RWPE2 (cell line): ENCODE results near the gene BRD7.

Experiments used
- ATAC-seq: fragments of 200-7000 bp; cut with Tn5 transposase; 3 replicates; pipeline ENCODE4 v1.9.1; 2021; ENCODE audit warnings: low read depth
- DNase-seq: peaks from one replicate; pipeline ENCODE4 v3.0.0-alpha.2; 2020; ENCODE audit warnings: low spot score
- H3K27ac ChIP-seq: fragments of 450-650 bp; 2 replicates; pipeline ENCODE4 v1.5.1; 2017; ENCODE audit warnings: mild to moderate bottlenecking; ENCODE audit not compliant: poor library complexity, severe bottlenecking
- H3K27me3 ChIP-seq: fragments of 250-450 bp; sonication (Bioruptor Pico); 2 replicates; pipeline ENCODE4 v1.5.1; 2021; ENCODE audit warnings: mild to moderate bottlenecking, moderate library complexity; ENCODE audit not compliant: insufficient read depth, poor library complexity, severe bottlenecking
- H3K36me3 ChIP-seq: fragments of 250-450 bp; sonication (Bioruptor Pico); 2 replicates; pipeline ENCODE4 v1.5.1; 2020; ENCODE audit warnings: low read depth, mild to moderate bottlenecking, moderate library complexity
- H3K4me1 ChIP-seq: fragments of 250-450 bp; sonication (Bioruptor Pico); 2 replicates; pipeline ENCODE4 v1.5.1; 2021; ENCODE audit warnings: mild to moderate bottlenecking, moderate library complexity; ENCODE audit not compliant: insufficient read depth, poor library complexity, severe bottlenecking
- H3K4me3 ChIP-seq: fragments of 250-450 bp; sonication (Bioruptor Pico); 2 replicates; pipeline ENCODE4 v1.5.1; 2021; ENCODE audit warnings: mild to moderate bottlenecking, moderate library complexity; ENCODE audit not compliant: severe bottlenecking
- H3K9me3 ChIP-seq: fragments of 250-450 bp; sonication (Bioruptor Pico); 2 replicates; pipeline ENCODE4 v1.5.1; 2021; ENCODE audit warnings: mild to moderate bottlenecking, moderate library complexity; ENCODE audit not compliant: severe bottlenecking
- TF ChIP-seq, protein P1 (sequence below): fragments of 450-650 bp; IDR thresholded peaks from one replicate; pipeline ENCODE4 v1.5.1; 2017; ENCODE audit warnings: mild to moderate bottlenecking, moderate library complexity; ENCODE audit not compliant: poor library complexity, severe bottlenecking

Gene BRD7

DNA sequence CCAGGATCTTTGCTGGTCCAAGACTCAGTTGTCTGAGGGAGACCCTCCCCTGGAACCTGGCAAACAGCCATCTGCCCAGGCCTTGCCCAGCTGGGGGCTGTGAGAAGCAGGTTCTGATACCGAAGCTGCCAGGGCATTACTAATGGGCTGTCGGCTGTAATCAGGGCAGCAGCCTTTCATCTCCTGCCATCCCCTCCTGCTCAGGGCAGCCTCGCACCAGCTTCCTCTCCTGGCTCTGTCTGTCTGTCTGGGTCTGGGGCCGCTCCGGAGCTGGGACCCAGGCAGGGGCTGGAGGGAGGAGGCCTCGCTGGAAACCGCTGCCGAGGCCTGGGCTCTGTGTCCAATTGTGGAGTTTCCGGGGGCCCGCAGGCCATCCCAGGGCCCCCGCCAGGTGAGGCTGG, 21.6 kb upstream of the BRD7 start:
- Histone ChIP-seq H3K9me3 (no peaks in the 10 kb centered on the region), H3K27ac (no peak overlapping the region), H3K4me3 (no peak overlapping the region), H3K36me3 (no peaks in the 10 kb centered on the region), H3K27me3 (no peaks in the 10 kb centered on the region), H3K4me1 (no peaks in the 10 kb centered on the region)
- DNase-seq (no peak), ATAC-seq (no peak)
- TF ChIP-seq, protein P1, sequence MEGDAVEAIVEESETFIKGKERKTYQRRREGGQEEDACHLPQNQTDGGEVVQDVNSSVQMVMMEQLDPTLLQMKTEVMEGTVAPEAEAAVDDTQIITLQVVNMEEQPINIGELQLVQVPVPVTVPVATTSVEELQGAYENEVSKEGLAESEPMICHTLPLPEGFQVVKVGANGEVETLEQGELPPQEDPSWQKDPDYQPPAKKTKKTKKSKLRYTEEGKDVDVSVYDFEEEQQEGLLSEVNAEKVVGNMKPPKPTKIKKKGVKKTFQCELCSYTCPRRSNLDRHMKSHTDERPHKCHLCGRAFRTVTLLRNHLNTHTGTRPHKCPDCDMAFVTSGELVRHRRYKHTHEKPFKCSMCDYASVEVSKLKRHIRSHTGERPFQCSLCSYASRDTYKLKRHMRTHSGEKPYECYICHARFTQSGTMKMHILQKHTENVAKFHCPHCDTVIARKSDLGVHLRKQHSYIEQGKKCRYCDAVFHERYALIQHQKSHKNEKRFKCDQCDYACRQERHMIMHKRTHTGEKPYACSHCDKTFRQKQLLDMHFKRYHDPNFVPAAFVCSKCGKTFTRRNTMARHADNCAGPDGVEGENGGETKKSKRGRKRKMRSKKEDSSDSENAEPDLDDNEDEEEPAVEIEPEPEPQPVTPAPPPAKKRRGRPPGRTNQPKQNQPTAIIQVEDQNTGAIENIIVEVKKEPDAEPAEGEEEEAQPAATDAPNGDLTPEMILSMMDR, result no peak

DNA sequence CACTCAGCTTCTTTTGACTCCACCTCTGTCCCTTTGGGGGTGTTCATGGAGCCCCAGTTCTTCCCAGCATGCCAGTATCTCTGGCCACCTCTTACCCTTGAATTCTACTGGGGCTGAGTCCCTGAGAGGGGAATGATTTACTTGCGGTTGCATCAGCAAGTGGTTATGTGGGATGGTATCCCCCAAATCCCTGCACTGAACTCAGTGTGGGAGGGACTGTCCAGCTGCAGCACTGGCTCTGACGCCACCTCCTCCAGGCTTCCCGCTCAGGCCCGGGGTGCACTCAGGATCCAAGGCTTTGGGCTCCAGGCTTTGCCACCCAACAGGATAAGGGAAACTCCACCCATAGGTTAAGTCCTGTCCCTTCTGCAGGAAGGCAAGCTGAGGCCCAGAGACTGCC, 21.1 kb upstream of the BRD7 start:
- H3K27ac ChIP-seq, result no peak overlapping the region
- DNase-seq (no peak), ATAC-seq (no peak)

DNA sequence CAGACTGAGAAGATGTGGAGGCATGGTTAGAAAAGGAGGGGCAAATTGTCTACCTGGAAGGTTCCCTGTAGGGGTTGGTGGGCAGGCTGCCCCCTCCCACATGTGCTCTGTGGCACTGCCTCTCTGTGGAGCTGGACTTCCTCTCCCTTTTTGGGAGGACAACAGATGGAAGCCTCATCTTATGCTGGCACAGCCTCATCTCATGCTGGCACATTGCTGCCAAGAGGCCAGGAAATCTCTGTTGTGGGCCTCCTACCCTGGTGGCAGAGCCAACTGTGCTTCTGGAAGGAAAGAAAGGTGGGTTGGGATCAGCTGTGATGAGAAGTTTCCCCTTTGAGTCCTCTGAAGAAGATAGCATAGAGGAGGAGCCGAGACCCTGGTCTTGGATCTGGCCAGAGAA, 19.7 kb upstream of the BRD7 start:
- no peak for DNase-seq
- TF ChIP-seq, protein P1, result no peak
- no peak for ATAC-seq

More for the DNA sequence above, 21.1 kb upstream of the BRD7 start:
- Histone ChIP-seq H3K4me3 (no peak overlapping the region), H3K27me3 (no peaks in the 10 kb centered on the region), H3K9me3 (no peaks in the 10 kb centered on the region), H3K36me3 (no peaks in the 10 kb centered on the region), H3K4me1 (no peaks in the 10 kb centered on the region)
- TF ChIP-seq, protein P1, result no peak

DNA sequence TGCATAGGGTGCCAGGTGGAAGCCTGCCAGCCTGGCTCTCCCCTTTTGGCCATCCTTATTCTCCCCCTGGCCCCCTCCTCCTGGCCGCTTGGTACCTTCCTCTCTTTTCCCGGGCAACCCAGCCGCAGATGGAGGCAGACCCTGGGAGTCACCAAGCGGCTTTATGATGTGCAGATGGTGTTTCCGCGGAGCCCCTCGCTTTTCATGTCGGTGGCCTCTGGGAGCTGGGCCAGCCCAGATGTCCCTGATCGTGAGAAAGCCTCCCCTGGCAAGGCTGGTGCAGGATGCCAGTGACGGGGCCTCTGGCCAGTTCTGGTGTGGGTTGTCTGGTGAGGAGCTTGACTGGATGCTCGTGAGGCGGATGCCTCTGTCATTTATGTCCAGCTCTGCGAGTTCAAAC, 18.0 kb upstream of the BRD7 start:
- H3K36me3 ChIP-seq, result no peaks in the 10 kb centered on the region
- no peaks in the 10 kb centered on the region for H3K27me3 ChIP-seq
- TF ChIP-seq, protein P1, result no peak
- no peak overlapping the region for H3K4me3 ChIP-seq
- H3K4me1 ChIP-seq, result no peaks in the 10 kb centered on the region
- H3K9me3 ChIP-seq, result no peaks in the 10 kb centered on the region
- no peak overlapping the region for H3K27ac ChIP-seq
- ATAC-seq (no peak), DNase-seq (no peak)

More for the DNA sequence above, 19.7 kb upstream of the BRD7 start:
- no peak overlapping the region for H3K27ac ChIP-seq
- no peaks in the 10 kb centered on the region for H3K9me3 ChIP-seq
- H3K27me3 ChIP-seq, result no peaks in the 10 kb centered on the region
- H3K36me3 ChIP-seq, result no peaks in the 10 kb centered on the region
- H3K4me1 ChIP-seq, result no peaks in the 10 kb centered on the region
- H3K4me3 ChIP-seq, result no peak overlapping the region

DNA sequence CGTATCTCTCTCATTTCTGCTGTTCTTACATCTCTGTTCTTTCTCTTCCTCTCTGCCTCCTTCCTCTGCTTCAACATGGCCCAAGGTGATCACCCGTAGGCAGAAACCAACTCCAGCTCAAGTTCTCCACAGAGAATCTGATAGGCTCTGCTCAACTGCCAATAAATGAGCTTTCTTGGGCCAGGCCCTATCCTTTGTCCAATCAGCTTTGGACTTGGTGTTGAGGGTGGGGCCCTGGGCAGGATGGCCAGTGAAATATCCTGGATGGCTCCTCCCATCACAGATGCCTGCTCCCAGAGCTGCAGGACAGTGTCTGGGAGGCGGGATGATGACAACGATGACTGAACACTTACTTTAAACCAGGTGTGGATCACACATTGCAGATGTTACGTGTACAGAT, 17.4 kb upstream of the BRD7 start:
- no peak for ATAC-seq
- TF ChIP-seq, protein P1, result no peak
- Histone ChIP-seq H3K9me3 (no peaks in the 10 kb centered on the region), H3K36me3 (no peaks in the 10 kb centered on the region), H3K4me1 (no peaks in the 10 kb centered on the region), H3K27ac (no peak overlapping the region), H3K4me3 (no peak overlapping the region), H3K27me3 (no peaks in the 10 kb centered on the region)
- no peak for DNase-seq
